ENCODE data around the gene ZNF91.

- TF ChIP-seq POLR2A (IDR thresholded peaks at IDR 0.05) (no peak), CTCF (IDR thresholded peaks at IDR 0.05) (no peak)
These were observed 19.8 kb upstream of the ZNF91 start for GRCh38 chr19:23415034-23415433.
